Stimulated activated naive CD4-positive, alpha-beta T cell treated with Interleukin-2 at 50 U/mL for 16 hours (primary cell): ENCODE measurements around the gene SIX2.

ENCODE experiments used
- DNase-seq: peaks from one replicate; lab custom pipeline; 2025; lab: John Stamatoyannopoulos, UW

Gene SIX2

DNA sequence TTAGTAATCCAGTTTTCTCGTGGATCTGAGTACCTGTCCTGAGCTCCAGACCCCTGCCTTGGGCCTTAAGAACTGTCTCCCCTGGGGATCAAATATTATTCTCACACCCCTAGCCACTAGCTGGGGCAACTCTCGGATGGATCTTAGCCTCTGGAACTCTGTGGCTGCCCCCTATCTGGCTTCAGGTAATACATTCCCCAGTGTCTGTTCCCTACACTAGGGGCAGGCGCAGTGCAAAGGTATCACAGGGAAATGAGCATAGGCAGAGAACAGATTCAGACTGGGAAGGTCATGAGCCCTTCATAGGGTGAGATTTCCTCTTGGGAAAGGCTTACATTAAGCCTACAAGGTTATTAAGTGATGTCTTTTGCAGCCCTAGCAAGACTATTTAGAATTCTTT, 11.2 kb upstream of the SIX2 start:
- no peak for DNase-seq

DNA sequence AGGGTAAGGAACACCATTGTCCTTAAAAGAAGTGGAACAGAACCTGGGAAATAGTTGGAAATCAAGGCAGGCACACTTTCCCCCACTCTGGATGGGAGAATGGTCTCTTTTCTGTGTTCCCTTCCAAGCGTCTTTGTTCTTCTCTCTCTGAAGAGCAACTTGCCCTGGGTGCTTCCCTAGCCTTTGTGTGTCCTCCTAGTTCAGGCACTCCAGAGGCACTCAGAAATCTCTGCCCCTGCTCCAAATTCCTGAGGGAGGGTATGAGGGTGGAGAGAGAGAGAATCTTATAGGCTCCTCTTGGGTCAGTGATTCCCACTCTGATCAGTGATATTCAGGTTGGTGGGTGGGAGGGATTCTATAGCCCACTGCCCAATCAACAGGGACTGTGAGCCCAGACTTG, 8.8 kb upstream of the SIX2 start:
- DNase-seq = no peak

DNA sequence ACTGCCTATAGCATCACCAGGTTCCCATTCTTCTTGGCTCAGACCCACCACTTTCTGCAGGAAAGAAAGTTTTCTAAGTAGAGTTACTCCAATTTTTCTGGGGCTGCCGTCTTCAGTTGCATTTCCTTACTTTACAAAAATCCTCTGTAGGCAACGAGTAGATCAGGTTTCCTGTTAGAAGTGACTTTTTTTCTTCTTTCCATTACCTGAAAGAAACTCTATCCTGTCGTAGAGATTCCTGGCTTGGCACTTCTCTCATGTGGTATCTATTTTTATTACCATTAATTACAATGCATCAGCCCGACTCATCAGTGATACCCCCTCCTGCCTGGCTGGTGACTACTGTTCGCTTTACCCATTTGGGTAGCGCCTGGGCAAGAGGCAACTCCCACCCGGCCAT, 5.6 kb upstream of the SIX2 start:
- no peak for DNase-seq

DNA sequence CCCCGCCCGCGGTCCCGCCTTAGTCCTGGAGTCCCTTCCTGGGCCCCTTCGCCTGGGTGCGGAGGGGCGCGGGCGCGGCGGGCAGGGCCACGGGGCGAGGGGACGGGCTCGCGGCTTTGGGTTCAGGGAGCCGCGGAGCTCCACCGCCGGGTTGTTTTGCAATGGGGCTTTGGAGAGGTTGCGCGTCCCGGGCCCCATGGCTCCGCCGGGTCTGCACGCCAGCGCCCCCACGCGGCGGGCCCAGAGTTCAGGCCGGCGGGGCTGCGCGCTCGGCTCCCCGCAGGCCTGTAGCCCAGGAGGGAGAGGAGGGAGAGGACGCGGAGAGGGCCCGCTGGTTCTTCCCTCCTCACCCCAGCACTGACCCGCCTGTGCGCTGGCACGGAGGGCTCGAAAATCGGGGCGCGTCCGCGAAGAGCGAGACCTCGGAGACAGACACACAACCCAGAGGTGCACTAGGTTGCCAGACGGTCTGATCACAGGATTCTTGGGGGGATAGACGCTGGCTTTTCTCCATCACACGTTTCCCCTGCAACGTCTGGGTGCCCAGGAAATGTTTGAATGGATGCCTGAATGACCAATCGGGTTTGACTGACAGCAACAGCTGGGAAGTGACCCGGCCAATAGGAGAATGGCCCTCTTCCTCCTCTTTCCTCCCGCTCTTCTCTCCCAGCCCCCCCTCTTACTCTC, 4.9 kb upstream of the SIX2 start:
- no peak for DNase-seq

DNA sequence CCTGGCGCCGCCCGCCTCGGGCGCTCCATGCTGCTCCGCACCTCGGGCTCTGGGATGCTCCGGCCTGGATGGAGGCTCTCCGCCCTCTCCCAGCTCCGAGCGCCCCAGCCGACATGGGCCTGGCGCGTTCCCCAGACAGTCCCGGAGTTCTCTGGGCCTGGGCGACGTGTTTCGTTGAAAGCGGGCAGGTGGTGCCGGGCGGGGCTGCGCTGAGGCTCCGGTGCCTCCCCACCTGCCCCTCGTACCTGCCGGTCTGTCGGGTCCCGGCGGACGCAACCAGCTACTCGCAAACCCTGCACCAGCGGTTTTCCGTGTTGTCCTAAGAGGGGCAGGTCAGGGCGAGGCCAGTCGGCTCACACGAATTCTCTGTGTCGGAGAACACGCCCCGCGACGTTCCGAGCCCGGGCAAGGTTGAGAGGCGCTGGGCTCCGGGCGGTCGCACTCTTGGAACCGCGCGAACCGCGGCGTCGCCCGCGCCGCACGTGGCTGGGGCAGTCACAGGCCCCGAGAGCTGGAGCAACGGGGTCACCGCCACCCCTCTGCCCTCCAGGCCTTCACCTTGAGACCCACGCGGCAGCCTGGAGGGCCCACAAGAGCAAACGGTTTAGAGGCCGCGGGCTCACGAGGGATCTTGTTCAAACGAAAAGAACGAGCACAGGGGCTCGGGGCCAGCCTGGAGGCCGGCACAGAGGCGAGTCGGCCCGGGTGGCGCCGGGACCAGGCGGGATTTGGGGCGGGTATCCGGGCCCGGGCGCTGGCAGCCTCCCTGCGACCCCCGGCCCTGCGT, 4.2 kb upstream of the SIX2 start:
- no peak for DNase-seq

DNA sequence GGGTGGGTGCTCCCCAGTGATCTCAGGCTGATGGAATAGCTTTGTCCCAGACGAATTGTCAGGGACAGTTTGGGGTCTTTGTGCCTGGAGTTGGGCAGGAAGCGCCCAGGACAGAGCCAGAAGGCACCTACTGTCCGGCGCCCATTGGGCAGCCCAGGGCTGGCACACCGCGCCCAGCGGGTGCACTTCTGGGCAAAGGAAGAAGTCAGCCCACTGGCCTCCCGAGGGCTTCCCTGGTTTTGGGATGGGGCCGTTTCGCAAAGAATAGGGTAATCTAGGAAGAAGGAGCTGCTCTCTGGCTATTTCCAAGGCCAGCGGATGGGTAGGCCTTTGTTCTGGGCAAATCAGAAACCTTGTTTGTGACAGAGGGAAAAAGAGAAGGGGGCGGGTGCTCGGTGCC, 3.5 kb upstream of the SIX2 start:
- DNase-seq = no peak

DNA sequence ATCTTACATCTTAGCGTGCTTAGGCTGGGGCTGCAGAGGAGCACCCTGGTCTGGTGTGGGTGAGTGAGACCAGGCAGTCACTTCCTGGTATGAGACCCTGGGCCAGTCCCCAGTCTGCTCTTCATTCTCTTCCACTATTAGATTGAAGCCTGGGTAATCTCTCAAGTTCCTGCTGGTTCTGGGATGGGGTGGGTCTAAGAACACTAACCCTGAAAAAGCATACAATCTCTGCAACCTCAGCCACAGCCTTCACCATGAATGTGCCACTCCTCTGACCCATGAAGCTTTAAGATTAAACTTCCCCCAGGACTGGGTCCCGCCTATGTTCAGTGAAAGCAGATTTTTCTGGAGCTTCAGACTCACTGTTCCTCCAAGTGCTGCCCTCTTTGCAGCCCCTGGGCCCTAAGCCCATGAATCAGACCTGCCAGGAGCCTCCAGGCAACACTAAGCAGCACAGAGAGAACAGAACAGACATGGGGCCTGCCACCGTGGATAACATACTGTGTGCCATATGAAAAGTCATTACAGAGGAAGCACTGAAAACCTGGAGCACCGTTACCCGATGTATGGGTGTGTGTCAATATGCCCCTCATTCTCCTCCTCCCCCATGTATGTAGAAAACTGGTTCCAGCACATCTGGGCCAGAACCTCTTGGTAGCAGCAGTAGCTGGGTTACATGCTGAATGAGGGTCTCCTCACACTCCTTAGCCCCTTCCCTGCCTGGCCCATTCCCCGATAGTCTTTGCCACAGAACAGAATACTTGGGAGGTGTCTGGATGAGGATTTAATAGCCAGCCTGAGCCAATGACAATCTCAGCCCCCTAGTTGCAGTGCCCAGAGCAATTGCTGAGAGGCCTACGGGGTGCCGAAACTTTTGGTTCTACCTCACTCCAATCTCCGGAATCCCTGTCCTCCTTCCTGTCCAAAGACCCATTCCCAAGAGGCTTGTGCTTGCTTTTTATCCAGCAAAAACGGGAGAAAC, 2.7 kb upstream of the SIX2 start:
- no peak for DNase-seq

DNA sequence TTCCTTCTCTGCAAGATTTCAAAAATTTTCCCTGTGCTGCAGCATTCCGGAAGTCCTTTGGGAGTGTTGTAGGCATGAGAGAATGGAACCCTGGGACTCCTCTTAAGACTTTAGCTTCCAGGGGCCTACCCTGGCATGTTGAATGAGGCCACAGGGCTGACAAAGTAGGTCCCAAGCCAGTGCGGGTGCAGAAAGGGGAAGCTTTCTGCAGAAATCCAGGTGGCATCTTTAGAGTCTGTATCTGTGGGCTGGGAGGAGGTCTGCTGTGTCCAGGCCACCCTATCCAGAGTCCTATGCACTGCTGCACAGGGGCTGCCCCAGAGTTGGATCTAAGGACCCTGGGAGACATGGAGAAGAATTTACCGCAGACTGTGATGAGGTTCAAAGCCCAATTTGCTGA, 1.9 kb upstream of the SIX2 start:
- no peak for DNase-seq

DNA sequence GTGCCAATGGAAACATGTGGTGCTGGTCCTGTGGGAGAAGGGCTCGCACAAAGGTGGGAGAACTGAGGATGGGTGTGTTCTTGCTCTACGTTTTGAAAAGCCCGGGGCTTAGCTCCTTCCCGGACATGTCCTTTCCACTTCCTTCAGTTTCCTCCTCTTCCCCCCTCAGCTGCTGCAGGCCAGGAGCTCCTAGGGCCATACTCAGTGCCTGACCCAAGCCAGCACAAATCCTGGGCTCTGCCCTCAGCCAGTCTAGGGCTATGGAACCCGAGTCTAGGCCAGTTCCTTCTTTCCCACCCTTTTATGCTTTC, 1.4 kb upstream of the SIX2 start:
- no peak for DNase-seq

DNA sequence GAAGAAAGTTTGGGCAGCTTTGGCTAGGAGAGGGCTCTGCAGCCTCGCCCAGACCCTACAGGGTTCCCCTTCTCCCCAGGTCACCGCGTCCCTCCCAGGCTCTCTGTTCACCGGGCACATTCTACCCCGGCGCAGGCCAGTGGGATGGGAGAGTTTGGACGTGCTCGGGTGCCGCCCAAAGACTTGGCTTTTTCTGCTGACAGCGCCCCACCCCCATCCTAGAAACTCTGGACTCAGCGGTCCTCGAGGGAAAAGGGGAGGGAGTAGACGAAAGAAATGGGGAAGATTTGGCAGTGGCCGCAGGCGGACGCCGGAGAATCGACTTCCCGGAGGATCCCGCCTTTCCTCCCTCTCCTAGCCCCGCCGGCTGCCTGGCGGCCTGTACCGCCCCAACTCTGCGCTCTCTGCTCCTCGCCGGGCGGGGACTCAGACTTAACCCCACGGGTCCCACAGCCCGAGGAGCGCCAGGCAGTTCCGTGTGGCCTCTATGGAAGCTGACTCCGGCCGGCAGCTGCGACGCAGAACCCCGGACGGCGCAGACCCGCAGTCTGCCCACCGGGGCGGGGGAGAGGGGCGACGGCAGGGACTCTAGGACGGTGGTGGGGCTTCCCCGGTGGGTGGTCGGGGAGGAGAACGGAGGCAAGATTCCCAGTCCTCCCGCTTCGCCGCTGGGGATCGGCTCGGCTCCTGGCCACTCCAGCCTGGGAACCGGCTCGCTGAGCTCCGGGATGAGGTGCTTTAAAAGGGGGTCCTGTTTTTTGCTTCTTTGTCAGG, 863 bp upstream of the SIX2 start:
- no peak for DNase-seq

DNA sequence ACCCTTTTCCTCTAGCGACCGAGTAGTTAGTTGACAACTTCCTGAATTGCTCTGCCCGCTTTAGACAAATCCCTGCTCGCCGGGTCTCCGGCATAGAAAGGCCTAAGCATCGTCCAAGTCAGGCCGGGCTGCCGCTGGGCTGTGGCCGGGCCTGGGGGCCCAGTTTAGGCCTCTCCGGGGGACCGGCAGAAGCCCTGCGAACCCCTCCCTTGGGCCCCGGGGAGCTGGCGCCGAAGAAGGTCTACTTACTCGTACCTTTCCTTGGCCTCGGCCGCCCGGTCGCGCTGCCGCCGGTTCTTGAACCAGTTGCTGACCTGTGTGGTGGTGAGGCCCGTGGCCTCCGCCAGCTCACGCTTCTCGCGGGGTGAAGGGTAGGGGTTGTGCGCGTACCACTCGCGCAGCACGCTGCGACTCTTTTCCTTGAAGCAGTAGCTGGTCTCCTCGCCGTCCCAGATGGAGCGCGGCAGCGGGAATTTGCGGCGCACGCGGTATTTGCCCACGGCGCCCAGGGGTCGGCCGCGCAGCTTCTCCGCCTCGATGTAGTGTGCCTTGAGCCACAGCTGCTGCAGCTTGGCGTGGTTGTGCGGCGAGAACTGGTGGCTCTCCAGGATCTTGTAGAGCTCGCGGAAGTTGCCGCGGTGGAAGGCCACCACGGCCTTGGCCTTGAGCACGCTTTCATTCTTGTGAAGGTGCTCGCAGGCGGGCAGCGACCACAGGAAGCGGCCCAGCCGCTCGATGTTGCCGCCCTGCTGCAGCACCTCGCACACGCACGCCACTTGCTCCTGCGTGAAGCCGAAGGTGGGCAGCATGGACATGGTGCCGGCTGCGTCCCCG, 739 bp downstream of the SIX2 start:
- DNase-seq = no peak

DNA sequence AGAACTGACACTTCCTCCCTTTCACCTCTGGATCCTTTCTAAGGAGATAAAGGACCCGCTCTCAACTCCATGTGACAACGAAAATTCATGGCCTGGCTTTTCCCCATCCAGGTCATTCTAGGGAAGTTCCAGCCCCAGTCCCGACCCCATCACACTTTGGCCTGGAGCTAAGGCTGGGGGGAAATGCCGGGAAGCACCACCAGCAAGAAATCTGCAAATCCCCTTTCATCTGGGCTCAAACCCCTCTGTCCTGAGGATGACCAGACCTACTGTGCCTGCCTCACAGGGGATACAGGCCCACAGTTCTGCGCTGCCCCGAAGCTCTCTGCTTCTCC, 1.3 kb downstream of the SIX2 start:
- no peak for DNase-seq

DNA sequence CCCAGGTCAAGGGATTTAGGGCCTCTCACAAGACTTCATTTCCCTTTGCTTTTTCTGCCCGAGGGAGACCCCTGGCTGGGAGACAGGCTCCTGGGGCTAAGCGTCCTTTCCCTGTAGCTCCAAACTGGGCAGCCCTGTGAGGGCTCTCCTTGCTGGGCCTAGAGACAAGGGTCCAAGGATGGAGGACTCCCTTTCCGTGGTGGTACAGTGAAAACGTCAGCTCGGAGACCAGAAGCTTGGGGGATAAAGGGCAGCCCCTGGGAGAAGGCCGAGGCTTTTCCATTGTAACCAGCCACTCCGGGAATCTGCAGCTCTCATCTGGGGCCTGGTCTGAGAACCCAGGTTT, 2.3 kb downstream of the SIX2 start:
- no peak for DNase-seq

DNA sequence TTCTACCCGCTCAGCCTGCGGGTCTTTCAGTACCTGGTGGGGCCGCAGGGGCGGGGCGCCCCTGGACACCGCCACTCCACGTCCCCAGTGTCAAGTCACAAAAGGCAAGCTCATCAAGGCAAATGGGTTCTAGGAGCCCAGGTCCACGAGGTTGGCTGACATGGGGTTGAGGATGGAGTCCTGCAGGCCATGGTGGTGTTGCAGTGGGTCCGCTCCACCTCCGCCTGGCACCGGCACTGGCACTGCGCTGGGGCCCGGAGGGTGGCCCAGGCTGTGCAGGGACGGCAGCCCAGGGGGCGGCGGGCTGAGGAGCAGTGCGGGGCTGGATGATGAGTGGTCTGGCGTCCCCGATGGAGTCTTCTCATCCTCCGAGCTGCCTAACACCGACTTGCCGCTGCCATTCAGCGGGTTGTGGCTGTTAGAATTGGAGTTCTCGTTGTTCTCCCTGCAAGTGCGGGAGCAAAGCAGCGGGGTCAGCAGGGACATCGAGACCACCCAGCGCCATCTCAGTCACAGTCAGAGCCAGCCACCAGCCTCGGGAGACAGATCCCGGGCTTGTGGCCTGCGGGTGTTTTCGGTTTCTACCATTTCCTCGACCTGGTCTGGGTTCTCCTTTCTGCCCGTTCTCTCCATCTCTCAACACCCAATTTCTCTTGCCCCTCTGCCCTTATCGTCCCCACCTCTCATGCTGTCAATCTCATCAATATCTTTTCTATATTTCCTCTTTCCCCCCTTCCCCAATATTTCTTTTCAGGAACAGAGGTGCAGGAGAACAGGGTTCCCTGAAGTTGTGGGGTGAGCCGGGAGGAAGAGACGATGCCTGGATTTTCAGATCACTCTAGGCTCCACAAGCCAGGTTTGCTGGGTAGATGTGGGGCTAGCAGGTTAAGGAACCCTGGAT, 3.0 kb downstream of the SIX2 start:
- no peak for DNase-seq

DNA sequence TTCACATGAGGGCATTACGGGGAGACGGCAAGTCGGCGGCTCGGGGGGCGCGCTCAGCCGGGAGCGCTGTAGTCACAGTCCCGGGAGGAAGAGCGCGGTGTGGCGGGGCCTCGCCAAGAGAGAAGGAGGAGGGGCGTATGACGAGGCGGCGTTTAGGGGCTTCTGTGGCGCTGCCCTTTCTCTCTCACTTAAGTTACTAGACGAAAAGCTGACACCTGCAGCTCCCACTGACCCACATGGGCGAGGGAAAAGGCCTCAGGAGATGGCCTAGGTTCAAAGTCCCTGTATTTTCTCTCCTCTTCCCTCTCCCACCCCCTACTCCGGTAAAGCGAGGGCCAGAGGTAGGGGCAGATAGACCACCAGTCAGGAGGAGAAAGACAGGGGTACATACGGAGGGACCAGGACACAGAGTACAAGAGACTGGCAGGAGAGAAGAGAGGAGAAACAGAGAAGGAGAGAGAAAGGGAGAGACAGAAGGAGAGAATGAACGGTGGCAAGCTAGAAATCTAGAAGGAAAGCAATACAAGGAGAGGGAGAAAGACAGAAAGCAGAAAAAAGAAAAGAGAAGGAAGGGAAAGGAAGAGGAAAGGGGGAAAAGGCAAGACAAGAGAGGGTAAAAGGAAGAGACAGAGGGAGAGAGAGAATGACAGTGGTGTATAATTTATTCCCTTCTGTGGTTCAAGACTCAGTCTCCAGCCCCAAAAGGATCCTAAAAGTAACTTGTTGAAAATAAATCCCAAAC, 3.8 kb downstream of the SIX2 start:
- no peak for DNase-seq

DNA sequence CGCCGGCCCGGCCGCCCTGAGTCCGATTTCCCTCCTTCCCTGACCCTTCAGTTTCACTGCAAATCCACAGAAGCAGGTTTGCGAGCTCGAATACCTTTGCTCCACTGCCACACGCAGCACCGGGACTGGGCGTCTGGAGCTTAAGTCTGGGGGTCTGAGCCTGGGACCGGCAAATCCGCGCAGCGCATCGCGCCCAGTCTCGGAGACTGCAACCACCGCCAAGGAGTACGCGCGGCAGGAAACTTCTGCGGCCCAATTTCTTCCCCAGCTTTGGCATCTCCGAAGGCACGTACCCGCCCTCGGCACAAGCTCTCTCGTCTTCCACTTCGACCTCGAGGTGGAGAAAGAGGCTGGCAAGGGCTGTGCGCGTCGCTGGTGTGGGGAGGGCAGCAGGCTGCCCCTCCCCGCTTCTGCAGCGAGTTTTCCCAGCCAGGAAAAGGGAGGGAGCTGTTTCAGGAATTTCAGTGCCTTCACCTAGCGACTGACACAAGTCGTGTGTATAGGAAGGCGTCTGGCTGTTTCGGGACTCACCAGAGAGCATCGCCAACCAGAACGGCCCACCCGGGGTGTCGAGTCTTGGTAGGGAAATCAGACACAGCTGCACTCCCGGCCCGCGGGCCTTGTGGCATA, 4.6 kb downstream of the SIX2 start:
- no peak for DNase-seq

DNA sequence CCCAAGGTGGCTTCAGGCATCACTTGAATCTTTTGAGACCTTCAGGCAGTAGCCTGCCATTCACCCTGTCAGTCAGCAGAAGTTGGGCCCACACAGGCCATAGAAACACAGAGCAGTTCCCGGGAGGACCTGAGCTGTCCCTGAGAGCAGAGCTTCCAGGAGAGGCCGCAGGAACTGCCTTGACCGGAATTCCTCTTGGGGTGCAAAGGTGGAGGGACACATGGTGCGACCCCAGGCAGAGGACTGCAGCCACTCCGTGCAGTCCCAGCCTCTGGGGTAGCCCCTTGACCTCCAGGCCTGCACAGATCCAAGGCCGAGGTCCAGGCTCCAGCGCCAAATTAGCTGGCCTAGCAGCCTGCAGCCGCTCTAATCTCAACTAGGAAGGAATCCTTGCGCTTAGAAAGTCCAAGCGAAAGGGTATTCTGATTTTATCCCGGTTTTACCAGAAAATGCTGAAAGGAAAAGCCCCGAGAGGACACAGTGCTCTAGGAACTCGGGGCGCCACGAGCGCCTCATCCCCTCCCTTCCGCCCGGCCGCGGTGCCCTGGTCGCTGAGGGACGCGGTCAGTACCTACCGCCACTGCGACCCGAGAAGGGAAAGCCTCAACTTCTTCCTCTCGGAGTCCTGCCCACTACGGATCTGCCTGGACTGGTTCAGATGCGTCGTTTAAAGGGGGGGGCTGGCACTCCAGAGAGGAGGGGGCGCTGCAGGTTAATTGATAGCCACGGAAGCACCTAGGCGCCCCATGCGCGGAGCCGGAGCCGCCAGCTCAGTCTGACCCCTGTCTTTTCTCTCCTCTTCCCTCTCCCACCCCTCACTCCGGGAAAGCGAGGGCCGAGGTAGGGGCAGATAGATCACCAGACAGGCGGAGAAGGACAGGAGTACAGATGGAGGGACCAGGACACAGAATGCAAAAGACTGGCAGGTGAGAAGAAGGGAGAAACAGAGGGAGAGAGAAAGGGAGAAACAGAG, 5.4 kb downstream of the SIX2 start:
- DNase-seq = no peak

DNA sequence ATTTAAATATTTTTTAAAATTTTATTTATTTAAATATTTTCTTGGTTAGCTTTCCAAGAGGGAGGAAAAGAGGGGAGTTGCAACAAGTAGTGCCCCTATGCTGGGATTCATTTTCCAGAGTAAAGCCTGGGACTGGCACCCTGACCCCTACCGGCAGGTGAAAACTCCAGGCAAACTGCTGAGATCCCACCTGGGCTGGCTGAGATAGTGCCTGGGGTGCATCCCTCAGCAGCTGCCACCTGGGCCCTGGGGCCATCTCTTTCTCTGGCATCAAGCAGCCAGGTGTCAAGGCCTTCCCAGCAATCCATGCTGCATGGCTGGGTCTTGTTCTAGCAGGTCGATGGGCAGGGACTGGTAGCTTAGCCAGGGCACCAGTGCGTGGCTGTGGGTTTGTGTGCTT, 6.6 kb downstream of the SIX2 start:
- DNase-seq = no peak
